GM18909 (cell line): ENCODE measurements around the gene RNU6-9.
A peak's percentile ranks its signal among the peaks of the same experiment; 100 is the strongest.
"Not testable (repeated sequence)": the region's sequence is repeated elsewhere in the genome, so short reads cannot be mapped to it uniquely, and the experiment has no call there.

Source experiments
- ATAC-seq: cut with Tn5 transposase; IDR thresholded peaks from one replicate; pipeline ENCODE4 v1.9.1; 2021; ENCODE audit warnings: mild to moderate bottlenecking; ENCODE audit not compliant: unreplicated experiment, poor library complexity

RNU6-9 gene

GRCh38 chr19:892894-893689, at the start of gene RNU6-9, which contains the start of gene MED16:
Gene RNU6-9 (plus strand): TSS chr19:893484.
Gene MED16 (minus strand): TSS chr19:893187. CDS start chr19:891131, 2,056 bp downstream.
- peak; percentile 84 for ATAC-seq

- ATAC-seq, result no peak
Measured at GRCh38 chr19:843836-844545, 49.3 kb upstream of the RNU6-9 start.

DNA sequence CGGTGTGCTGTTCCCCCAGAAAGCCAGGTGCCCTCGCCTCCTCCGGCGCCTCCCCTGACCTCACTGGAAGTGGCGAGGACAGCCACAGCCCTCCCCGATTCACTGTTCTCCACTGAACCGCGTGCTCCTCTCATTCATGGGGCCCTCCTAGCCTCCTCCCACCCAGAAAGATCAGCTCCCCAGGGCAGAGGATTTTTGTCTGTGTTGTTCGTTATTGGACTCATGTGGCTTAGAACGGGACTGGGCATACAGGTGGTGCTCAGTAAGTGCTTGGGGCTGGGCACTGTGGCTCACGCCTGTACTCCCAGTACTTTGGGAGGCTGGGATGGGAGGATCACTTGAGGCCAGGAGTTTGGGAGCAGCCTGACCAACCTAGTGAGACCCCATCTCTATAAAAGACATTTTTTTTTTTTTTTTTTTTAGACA, 48.7 kb upstream of the RNU6-9 start:
- no peak for ATAC-seq

GRCh38 chr19:845707-846521, 47.4 kb upstream of the RNU6-9 start:
- ATAC-seq, result no peak

- ATAC-seq, result no peak
Measured at GRCh38 chr19:848386-848921, 44.8 kb upstream of the RNU6-9 start.

- not testable (repeated sequence) for ATAC-seq
Measured at GRCh38 chr19:849195-849594, 44.1 kb upstream of the RNU6-9 start.

DNA sequence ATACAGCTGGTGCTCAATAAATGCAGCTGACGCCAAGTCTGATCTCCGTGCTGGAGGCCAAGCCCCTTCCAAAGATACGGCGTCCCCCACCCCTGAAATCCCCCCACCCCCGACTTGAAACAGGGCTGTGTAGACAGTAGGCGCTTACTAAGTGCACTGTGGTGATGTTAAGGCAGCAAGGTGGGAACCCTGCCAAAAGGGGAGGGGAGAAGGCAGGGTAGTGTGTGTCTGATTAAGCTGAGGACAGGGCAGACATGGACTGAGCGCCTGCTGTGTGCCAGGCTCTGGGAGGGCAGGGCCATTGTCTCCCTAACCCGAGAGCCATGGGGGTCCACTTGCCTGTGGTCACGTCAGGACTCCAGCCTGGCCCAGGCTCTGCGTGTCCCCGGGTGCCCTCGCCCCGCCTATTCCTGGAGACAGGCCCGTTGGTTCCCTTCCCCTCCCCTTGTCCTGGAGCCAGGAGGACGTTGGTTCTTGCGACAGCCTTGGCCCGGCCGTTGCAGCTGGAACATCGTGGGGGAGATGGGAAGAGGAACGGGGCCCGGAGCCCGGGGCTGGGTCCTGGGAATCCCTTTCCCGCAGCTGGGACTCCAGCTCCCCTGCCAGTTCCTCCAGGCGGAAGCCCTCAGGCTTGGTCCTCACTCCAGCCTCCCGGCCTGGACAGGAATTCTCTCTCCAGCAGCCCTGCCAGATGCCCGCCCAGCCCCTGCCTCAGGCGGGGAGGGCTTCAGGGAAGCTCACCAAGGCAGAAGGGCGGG, 42.9 kb upstream of the RNU6-9 start:
- no peak for ATAC-seq

DNA sequence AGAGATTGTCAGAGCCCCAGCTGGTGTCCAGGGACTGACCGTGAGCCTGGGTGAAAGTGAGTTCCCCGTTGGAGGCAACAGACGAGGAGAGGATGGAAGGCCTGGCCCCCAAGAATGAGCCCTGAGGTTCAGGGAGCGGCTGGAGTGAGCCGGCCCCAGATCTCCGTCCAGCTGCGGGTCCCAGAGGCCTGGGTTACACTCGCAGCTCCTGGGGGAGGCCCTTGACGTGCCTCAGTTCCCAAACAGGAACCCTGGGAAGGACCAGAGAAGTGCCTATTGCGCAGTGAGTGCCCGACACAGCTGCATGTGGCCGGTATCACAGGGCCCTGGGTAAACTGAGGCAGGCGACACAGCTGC, 42.3 kb upstream of the RNU6-9 start:
- ATAC-seq, result no peak

- no peak for ATAC-seq
Measured at GRCh38 chr19:852136-853013, 40.9 kb upstream of the RNU6-9 start, which contains the start of gene ELANE. Gene ELANE (plus strand): TSS chr19:852303. CDS start chr19:852329, 26 bp downstream.

DNA sequence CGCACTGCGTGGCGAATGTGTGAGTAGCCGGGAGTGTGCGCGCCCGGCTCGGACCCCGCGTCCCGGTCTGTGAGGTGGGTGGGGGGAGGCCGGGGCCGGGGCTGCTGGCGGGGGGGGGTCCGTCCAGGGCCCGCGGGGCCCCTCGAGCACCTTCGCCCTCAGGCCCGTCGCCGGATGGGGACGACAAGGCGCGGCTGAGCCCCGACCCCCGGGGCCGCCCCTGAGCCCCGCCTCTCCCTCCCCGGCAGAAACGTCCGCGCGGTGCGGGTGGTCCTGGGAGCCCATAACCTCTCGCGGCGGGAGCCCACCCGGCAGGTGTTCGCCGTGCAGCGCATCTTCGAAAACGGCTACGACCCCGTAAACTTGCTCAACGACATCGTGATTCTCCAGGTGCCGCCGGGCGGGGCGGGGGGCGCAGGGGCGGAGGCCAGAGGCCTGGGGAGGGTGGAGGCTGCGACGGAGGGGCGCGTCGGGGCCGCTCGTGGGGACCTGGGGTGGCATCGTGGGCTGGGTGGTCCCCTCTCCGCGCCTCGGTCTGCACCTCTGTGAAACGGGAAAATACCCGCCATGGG, 40.2 kb upstream of the RNU6-9 start:
- ATAC-seq, result no peak

GRCh38 chr19:853614-854220, 39.6 kb upstream of the RNU6-9 start:
- ATAC-seq, result not testable (repeated sequence)

DNA sequence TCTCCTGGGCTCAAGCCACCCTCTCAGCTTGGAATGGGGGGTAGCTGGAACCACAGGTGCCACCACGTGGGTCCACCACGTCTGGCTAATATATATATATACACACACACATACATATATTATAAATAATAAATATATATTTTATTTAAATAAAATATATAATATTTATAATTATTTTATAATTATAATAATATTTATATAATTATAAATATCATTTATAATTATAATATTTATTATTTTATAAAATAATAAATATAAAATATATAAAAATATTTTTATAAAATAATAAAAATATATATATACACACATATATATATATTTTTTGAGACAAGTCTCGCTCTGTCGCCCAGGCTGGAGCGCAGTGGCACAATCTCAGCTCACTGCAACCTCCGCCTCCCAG, 38.7 kb upstream of the RNU6-9 start:
- ATAC-seq, result no peak

DNA sequence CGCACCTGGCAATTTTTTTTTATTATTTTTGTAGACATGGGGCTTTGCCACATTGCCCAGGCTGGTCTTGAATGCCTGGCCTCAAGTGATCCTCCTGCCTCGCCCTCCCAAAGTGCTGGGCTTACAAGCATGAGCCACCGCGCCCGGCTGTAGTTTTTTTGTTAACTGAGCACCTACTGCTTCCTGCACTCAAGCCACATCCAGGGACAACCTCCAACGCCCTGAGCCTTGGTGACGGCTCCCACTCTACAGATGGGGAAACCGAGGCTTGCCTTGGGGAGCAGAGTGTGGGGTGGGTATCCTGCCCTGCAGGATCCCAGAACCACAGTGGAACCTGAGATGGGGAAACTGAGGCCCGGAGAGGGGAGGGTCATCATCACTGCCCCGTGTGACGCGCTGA, 38.1 kb upstream of the RNU6-9 start:
- no peak for ATAC-seq

- no peak for ATAC-seq
Measured at GRCh38 chr19:855566-856120, 37.6 kb upstream of the RNU6-9 start.

GRCh38 chr19:858284-858683, 35.0 kb upstream of the RNU6-9 start:
- no peak for ATAC-seq

DNA sequence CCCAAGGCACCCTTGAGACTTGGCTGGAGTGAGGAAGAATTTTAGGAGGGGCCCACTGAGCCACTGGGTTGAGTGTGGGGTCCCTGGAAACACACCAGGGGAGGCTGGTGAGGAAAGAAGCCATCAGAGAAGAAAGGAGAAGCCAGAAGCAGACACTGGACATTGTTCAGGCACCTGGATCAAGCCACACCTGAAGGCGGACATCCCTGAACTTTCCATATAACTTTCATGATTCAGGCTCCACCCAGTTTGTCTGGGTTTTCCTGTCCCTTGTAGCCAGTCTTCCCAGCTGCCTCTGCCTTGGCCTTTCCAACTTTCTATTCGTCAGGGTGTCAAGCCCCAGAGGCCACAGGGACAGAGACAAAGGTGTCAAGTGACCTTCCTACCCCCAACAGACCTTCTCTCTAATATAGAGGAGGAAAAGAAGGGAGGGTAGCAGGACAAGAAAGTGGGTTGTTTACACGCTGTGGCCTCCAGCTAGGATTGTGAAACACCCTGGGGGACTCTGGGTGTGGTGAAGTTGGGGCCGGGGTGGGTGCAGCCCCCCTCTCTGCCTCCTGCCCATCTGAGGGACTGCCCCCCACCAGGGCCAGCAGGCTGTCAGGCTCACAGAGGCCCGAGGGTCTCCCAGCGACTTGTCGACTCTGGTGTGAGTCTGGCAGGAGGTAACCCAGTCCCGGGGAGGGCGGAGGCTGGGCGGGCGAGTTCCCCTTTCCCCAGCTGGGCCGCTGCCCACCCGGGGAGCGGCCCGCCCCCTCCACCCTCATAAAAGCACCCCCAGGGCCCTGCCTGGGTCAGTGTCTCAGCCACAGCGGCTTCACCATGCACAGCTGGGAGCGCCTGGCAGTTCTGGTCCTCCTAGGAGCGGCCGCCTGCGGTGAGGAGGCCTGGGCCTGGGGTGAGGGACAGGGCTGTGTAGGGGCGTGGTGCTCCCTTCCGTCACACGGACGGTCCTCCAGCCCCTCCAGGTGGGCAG, 34.1 kb upstream of the RNU6-9 start, which contains the start of gene CFD:
Gene CFD (plus strand): TSS at position 797 of the 976 bp plus-strand sequence. CDS start 26 bp downstream, at position 823.
- ATAC-seq, result no peak
